MM.1S (cell line): ENCODE results near the gene PCSK4.

Experiments used
- DNase-seq: peaks from one replicate; pipeline ENCODE4 v3.0.0-alpha.2; 2015
- H2AFZ ChIP-seq: fragments of 300-600 bp; sonication (generic); 2 replicates; pipeline ENCODE4 v1.6.0; 2016; ENCODE audit warnings: antibody characterized with exemption, low read length
- H3F3A ChIP-seq: fragments of 300-600 bp; sonication (generic); 2 replicates; pipeline ENCODE4 v1.6.1; 2016; ENCODE audit warnings: mild to moderate bottlenecking, antibody characterized with exemption, low read length, moderate library complexity, mixed read lengths; ENCODE audit not compliant: insufficient read depth
- H3K27ac ChIP-seq: fragments of 300-600 bp; sonication (generic); 2 replicates; pipeline ENCODE4 v1.5.1; 2016; ENCODE audit warnings: mild to moderate bottlenecking, low read length
- H3K27me3 ChIP-seq: fragments of 300-600 bp; sonication (generic); replicated peaks from 2 replicates; pipeline ENCODE4 v1.6.0; 2016; ENCODE audit warnings: low read length; ENCODE audit not compliant: insufficient read depth
- H3K36me3 ChIP-seq: fragments of 300-600 bp; sonication (generic); replicated peaks from 2 replicates; pipeline ENCODE4 v1.6.1; 2016; ENCODE audit warnings: mild to moderate bottlenecking, low read length, mixed read lengths; ENCODE audit not compliant: insufficient read depth
- H3K4me1 ChIP-seq: fragments of 300-600 bp; sonication (generic); 2 replicates; pipeline ENCODE4 v1.6.1; 2016; ENCODE audit warnings: low read length, mixed read lengths
- H3K4me2 ChIP-seq: fragments of 300-600 bp; sonication (generic); 2 replicates; pipeline ENCODE4 v1.6.0; 2016; ENCODE audit warnings: low read depth, low read length
- H3K4me3 ChIP-seq: fragments of 300-600 bp; sonication (generic); 2 replicates; pipeline ENCODE4 v1.5.1; 2016; ENCODE audit warnings: low read length, mixed read lengths
- H3K79me2 ChIP-seq: fragments of 300-600 bp; sonication (generic); 2 replicates; pipeline ENCODE4 v1.6.1; 2016; ENCODE audit warnings: mixed run types, low read length, mixed read lengths
- H3K9ac ChIP-seq: fragments of 300-600 bp; sonication (generic); 2 replicates; pipeline ENCODE4 v1.6.1; 2016; ENCODE audit warnings: low read length, mixed read lengths
- H3K9me2 ChIP-seq: fragments of 300-600 bp; sonication (generic); replicated peaks from 2 replicates; pipeline ENCODE4 v1.6.1; 2016; ENCODE audit warnings: mild to moderate bottlenecking, low read length, mixed read lengths; ENCODE audit not compliant: insufficient read depth
- H3K9me3 ChIP-seq: fragments of 300-600 bp; sonication (generic); replicated peaks from 2 replicates; pipeline ENCODE4 v1.6.1; 2016; ENCODE audit warnings: mild to moderate bottlenecking, low read length, mixed read lengths; ENCODE audit not compliant: insufficient read depth
- H4K20me1 ChIP-seq: fragments of 300-600 bp; sonication (generic); 2 replicates; pipeline ENCODE4 v1.6.1; 2016; ENCODE audit warnings: mild to moderate bottlenecking, low read length, moderate library complexity, mixed read lengths; ENCODE audit not compliant: insufficient read depth
- CTCF ChIP-seq: fragments of 300-600 bp; sonication (generic); IDR thresholded peaks from 2 replicates; pipeline ENCODE4 v1.5.1; 2016; ENCODE audit warnings: antibody characterized with exemption, low read length, mixed read lengths
- EZH2 ChIP-seq: fragments of 300-600 bp; sonication (generic); optimal IDR thresholded peaks from 2 replicates; pipeline ENCODE3; 2017; ENCODE audit warnings: low read depth, mild to moderate bottlenecking, antibody characterized with exemption, low read length, mixed read lengths
- EZH2phosphoT487 ChIP-seq: fragments of 300-600 bp; sonication (generic); IDR thresholded peaks from 2 replicates; pipeline ENCODE4 v1.6.1; 2018; ENCODE audit warnings: antibody characterized with exemption, low read length

PCSK4 gene

GRCh38 chr19:1445932-1446712, 44.0 kb downstream of the PCSK4 start:
- DNase-seq: no peak
- Histone ChIP-seq H3K4me1 (peaks cover 28% of the 10 kb centered on the region), H3K9me3 (no peaks in the 10 kb centered on the region), H3K36me3 (peaks cover 5% of the 10 kb centered on the region; the same call in 1 of the 2 replicates), H3F3A (peaks cover 46% of the 10 kb centered on the region), H3K27ac (no peak overlapping the region), H3K27me3 (peaks cover 53% of the 10 kb centered on the region), H3K9me2 (no peaks in the 10 kb centered on the region), H3K9ac (no peak overlapping the region), H4K20me1 (peaks cover 3% of the 10 kb centered on the region; the same call in 1 of the 2 replicates), H3K79me2 (peaks cover 2% of the 10 kb centered on the region), H3K4me3 (no peak overlapping the region), H3K4me2 (no peak overlapping the region), H2AFZ (no peak overlapping the region)
- TF ChIP-seq EZH2phosphoT487: no peak

- Histone ChIP-seq H3K4me1 (peaks cover 35% of the 10 kb centered on the region), H4K20me1 (peaks cover 10% of the 10 kb centered on the region), H3K9me3 (no peaks in the 10 kb centered on the region), H3K4me2 (peak overlapping the region; percentile 68), H3K79me2 (peaks cover 10% of the 10 kb centered on the region), H2AFZ (peak overlapping the region; percentile 69), H3K27me3 (peaks cover 45% of the 10 kb centered on the region), H3K4me3 (peak overlapping the region; percentile 51), H3K36me3 (peaks cover 13% of the 10 kb centered on the region), H3K9me2 (no peaks in the 10 kb centered on the region), H3K9ac (peak overlapping the region; percentile 13; the same call in 1 of the 2 replicates), H3K27ac (no peak overlapping the region), H3F3A (peaks cover 54% of the 10 kb centered on the region)
- DNase-seq: peak; percentile 78
- no peak for TF ChIP-seq EZH2phosphoT487
- peak; percentile 98 for TF ChIP-seq CTCF
- peak; percentile 31 for TF ChIP-seq EZH2
Measured at GRCh38 chr19:1445185-1445931, 44.8 kb downstream of the PCSK4 start.

- Histone ChIP-seq H3F3A (peaks cover 68% of the 10 kb centered on the region), H3K27me3 (peaks cover 12% of the 10 kb centered on the region), H3K9me2 (no peaks in the 10 kb centered on the region), H3K79me2 (peaks cover 32% of the 10 kb centered on the region), H3K4me2 (0 out of 2 replicates have a peak overlapping the region, but pooled peaks have one; percentile 3), H3K27ac (peak overlapping the region; percentile 61; the same call in 1 of the 2 replicates), H4K20me1 (peaks cover 22% of the 10 kb centered on the region), H3K4me3 (no peak overlapping the region), H2AFZ (no peak overlapping the region), H3K9me3 (no peaks in the 10 kb centered on the region), H3K4me1 (peaks cover 49% of the 10 kb centered on the region), H3K9ac (no peak overlapping the region), H3K36me3 (peaks cover 14% of the 10 kb centered on the region)
- TF ChIP-seq EZH2phosphoT487 (no peak), CTCF (no peak), EZH2 (no peak)
- DNase-seq: no peak
Measured at GRCh38 chr19:1441677-1442438, 48.3 kb downstream of the PCSK4 start.
